GM21447 (cell line): ENCODE results near the gene HADHA.
"Not testable (repeated sequence)": the region's sequence is repeated elsewhere in the genome, so short reads cannot be mapped to it uniquely, and the experiment has no call there.

Experiments
- ATAC-seq: cut with Tn5 transposase; IDR thresholded peaks from one replicate; pipeline ENCODE4 v1.9.1; 2021; ENCODE audit not compliant: unreplicated experiment

The HADHA gene

DNA sequence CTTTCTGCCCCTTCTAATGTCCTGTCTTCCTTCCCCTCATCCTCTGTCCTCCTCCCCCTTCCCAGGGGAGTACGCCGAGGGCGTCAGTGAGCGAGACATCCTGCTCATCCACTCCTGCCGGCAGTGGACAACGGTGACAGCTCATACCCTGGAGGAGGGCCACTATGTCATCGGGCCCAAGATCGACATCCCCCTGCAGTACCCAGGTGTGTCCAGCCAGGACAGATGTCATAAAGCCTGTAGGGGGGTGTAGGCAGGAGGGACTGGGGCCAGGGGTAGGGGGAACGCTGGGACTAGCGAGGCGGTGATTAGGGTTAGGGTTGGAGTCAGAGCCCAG lies 68.2 kb downstream of the HADHA start:
- ATAC-seq = no peak

- no peak for ATAC-seq
These were observed 68.8 kb downstream of the HADHA start for GRCh38 chr2:26175466-26176278.

DNA sequence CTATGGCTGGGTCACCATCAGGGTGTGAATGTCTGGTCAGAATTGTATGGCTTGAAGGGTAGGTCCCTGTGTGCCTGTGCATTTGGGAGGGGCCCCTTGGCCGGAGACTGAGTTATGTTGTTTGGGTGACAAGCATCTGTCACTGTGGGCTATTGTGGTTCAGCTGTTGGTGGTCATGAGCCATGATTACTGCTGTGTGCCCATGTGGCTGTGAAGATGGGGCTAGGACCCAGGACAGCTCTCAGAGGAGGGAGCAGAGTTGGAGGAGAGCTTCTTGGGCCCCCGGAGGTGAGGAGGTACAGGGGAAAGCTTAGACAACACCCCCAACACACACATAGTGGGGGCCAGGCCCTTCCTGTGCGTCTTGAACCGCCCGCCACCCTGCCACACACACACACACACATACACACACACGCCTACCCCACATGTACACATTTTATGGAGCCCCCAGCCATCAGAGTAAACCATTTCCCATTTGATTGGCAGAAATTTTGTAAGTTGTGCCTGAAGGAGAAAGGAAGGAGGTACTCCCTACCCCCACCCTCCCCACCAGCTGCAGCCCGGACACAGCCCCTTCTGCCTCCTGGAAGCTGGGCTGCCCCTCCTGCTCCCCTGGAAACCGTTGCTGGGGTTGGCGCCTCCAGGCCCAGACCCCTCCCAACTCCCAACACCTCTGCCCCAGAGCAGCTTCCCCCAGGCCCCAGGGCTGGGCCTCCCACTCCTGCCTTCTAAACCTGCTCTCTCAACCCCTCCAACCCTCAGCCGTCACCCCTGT lies 69.6 kb downstream of the HADHA start:
- no peak for ATAC-seq

- no peak for ATAC-seq
These were observed 70.5 kb downstream of the HADHA start for GRCh38 chr2:26173776-26174482.

GRCh38 chr2:26172871-26173775 lies 71.3 kb downstream of the HADHA start, which contains the start of gene GAREM2:
GAREM2 (plus strand) TSS chr2:26173088; CDS start chr2:26173221, 133 bp downstream.
- no peak for ATAC-seq

DNA sequence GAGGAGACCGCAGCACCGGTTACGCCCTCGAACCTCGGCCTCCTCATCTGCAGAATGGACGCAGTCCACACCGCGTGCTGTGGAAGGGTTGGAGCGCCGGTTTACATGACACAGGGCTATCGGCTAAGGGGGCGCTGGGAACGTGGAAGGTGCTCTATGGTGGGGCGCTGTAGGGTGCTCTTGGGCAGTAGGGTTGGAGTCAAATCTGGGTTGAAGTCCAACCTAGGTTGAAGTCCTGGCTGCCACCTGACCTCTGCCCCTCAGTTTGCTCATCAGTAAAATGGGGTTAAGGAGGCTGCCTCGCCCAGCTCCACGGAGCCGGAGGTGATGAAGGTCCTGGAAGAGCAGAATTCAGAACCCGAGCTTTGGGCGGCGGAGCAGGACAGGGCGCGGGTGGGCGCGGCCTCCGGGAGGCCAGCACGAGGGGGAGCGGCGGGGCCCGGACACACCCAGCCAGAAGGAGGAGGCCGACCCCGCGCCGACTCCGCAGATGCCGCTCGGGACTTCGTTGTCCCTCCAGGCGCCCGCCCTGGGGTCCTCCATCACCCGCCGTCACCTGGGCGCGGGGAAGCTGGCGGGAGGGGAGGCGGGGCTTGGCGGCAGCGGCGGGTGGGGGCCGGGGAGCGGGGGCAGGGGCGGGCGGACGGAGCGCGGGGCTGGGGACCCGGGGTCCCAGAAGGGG lies 72.1 kb downstream of the HADHA start:
- no peak for ATAC-seq

GRCh38 chr2:26170795-26171194 lies 73.6 kb downstream of the HADHA start:
- no peak for ATAC-seq

DNA sequence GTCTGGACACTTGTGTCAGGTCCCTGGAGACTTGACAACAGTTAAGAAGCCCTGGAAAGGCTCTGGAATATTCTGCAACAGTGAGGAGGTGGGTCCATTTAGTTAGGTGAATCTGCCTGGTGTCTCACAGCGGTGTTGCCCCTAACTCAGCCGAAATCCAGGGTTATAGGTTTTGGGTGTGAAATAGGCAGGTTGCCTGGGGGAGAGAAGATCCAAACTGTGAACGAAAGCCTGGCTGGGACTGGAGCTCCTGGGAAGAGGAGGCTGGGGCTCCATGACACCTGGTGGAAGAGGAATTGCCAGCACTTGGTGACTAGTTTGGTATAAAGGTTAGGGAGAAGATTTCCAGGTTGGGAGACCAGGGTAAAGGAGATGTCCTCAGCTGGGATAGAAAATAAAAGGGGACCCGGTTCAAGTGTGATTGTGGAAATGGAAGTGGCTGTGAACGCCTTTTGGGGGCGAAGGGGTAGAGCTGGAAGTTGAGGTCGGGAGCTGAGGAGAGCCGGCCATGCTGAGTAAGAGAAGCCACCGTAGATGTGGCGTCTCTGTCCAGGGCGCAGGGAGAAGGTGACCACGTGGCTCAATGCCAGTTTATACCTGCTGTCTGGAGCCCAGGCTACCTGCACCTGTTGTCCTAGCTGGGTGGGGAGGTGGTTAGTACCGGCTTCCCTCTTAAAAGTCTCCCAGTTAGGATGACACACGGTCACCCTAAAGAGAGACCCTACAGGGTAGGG lies 74.6 kb downstream of the HADHA start:
- ATAC-seq = no peak

GRCh38 chr2:26169226-26169625 lies 75.2 kb downstream of the HADHA start:
- no peak for ATAC-seq

GRCh38 chr2:26168785-26169184 lies 75.6 kb downstream of the HADHA start:
- no peak for ATAC-seq

GRCh38 chr2:26166541-26166940 lies 77.9 kb downstream of the HADHA start:
- ATAC-seq = not testable (repeated sequence)

- ATAC-seq = no peak
These were observed 79.0 kb downstream of the HADHA start for GRCh38 chr2:26165403-26165802.

DNA sequence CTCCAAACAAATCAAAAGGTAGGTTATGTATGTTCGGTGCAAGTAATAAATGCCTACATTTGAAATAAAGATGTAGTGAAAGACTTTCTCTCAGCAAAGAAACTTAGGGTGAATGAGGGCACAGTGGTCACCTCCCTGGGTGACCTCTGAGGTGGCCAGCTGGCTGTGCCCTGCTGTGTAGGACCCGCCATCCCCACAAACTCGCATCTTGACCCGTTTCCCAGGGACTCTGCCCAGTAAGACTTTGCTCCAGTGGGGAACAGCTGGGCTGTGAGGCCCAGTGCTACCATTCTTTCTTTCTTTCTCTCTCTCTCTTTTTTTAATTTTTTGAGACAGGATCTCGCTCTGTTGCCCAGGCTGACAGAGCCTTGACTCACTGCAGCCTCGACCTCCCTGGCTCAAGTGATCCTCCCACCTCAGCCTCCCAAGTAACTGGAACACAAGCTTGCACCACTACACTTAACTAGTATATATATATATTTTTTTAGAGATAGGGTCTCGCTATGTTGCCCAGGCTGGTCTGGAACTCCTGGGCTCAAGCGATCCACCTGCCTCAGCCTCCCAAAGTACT lies 79.7 kb downstream of the HADHA start:
- ATAC-seq = no peak

DNA sequence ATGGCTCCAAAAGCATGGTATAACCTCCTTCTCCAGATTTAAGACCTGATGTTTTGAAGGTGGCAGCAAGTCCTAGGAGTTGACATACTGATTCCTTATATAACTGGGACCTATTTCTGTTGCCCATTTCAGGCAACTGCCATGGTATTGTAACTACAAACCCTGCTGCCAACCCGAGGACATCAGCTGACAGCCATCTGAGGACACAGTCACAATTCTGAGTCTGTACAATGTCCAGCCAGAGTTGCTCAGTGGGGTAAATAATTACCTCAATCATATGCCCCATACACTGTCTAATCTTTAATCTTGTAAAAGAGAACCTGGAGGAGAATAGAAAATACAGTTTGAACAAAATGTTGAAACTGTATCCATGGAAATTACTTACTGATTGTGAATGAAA lies 80.2 kb downstream of the HADHA start:
- ATAC-seq = no peak

GRCh38 chr2:26162963-26163362 lies 81.5 kb downstream of the HADHA start:
- no peak for ATAC-seq

GRCh38 chr2:26161926-26162325 lies 82.5 kb downstream of the HADHA start:
- no peak for ATAC-seq

DNA sequence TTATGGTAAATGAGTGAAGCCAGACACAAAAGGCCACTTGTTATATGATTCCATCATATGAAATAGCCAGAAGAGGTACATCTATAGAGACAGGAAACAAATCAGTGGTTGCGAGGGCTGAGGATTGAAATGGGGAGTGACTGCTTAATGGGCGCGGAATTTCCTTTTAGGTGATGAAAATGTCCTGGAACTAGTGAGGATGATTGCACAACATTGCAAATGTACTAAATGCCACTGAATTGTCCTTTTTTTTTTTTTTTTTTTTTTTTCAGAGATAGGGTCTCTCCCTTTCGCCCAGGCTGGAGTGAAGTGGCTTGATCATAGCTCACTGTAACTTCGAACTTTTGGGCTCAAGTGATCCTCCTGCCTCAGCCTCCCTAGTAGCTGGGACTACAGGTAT lies 86.9 kb downstream of the HADHA start:
- ATAC-seq = no peak

DNA sequence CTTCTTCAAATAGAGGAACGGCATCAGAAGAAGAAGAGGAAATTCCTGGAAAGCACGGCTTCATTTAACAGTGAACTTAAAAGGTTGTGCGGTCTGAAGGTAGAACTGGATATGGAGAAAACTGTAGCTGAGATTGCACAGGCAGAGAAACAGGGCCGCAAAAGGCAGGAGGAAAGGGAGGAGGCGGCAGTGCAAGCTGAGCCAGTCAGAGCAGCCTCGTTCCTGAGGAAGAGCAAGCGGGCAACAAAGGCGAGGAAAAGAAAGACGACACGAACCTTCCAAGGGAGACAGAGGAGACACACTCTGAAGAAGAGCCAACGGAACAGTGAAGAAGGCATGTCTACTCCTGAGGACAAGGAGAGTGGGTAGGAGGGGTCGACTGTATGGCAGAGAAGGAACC lies 94.2 kb downstream of the HADHA start:
- no peak for ATAC-seq

DNA sequence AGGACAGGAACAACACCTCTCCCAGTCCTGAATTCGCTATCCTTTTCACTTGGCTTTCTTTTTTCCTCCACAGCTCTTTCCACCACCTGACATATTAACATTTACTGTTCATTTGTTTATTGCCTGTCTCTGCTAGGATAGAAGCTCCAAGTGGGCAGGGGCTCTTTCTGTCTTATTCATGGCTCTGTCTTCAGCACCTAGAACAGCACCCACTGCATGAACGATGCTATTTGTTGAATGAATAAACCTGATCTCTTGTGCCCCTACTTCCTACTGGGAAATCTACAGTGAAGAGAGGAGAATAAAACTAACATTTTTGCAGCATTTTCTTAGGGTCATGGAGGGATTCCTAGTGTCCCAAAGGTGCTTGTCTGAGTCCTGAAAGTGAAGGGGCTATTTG lies 95.9 kb downstream of the HADHA start:
- ATAC-seq = no peak
